SK-N-SH treated with all-trans-retinoic acid at 6 μM for 48 hours (cell line): Measurements from ENCODE around the gene RUNDC1.
A peak's percentile ranks its signal among the peaks of the same experiment; 100 is the strongest.

Experiments used
- ATAC-seq: fragments of 200-7000 bp; cut with Tn5 transposase; 3 replicates; pipeline ENCODE4 v1.9.1; 2020; ENCODE audit warnings: mild to moderate bottlenecking, moderate library complexity
- ARNTL ChIP-seq: fragments of 450-650 bp; formaldehyde crosslinking; IDR thresholded peaks from 2 replicates; pipeline ENCODE4 v1.5.0; 2020; ENCODE audit warnings: low read depth, mild to moderate bottlenecking, moderate library complexity, borderline replicate concordance
- ESRRG ChIP-seq: fragments of 250-450 bp; sonication (Bioruptor Pico); IDR thresholded peaks from 2 replicates; pipeline ENCODE4 v1.6.1; 2021; ENCODE audit warnings: mild to moderate bottlenecking
- GLIS3 ChIP-seq: fragments of 250-450 bp; sonication (Bioruptor Pico); IDR thresholded peaks from 2 replicates; pipeline ENCODE4 v1.5.0; 2020; ENCODE audit warnings: mild to moderate bottlenecking, moderate library complexity
- ISL1 ChIP-seq: fragments of 250-450 bp; sonication (Bioruptor Pico); IDR thresholded peaks from 2 replicates; pipeline ENCODE4 v2.1.2; 2022; ENCODE audit warnings: mild to moderate bottlenecking, moderate library complexity
- OSR1 ChIP-seq: fragments of 250-450 bp; sonication (Bioruptor Pico); IDR thresholded peaks from 2 replicates; pipeline ENCODE4 v1.8.0; 2022; ENCODE audit warnings: moderate library complexity, mild to moderate bottlenecking, inconsistent platforms
- PPARA ChIP-seq: fragments of 250-450 bp; sonication (Bioruptor Pico); IDR thresholded peaks from 2 replicates; pipeline ENCODE4 v1.5.0; 2020; ENCODE audit warnings: mild to moderate bottlenecking, borderline replicate concordance
- SNAI2 ChIP-seq: fragments of 250-450 bp; sonication (Bioruptor Pico); IDR thresholded peaks from 2 replicates; pipeline ENCODE4 v1.5.0; 2020; ENCODE audit warnings: mild to moderate bottlenecking, moderate library complexity
- TOX ChIP-seq: fragments of 250-450 bp; sonication (Bioruptor Pico); IDR thresholded peaks from 2 replicates; pipeline ENCODE4 v1.8.0; 2021; ENCODE audit warnings: mild to moderate bottlenecking, moderate library complexity, borderline replicate concordance
- ZC3H10 ChIP-seq: fragments of 250-450 bp; sonication (Bioruptor Pico); IDR thresholded peaks from 2 replicates; pipeline ENCODE4 v1.5.1; 2021; ENCODE audit warnings: mild to moderate bottlenecking, moderate library complexity
- ZFP30 ChIP-seq: fragments of 450-650 bp; formaldehyde crosslinking; IDR thresholded peaks from 2 replicates; pipeline ENCODE4 v1.5.0; 2022; ENCODE audit warnings: mild to moderate bottlenecking, moderate library complexity
- ZNF565 ChIP-seq: fragments of 450-650 bp; formaldehyde crosslinking; conservative IDR thresholded peaks from 2 replicates; pipeline ENCODE4 v1.5.0; 2020; ENCODE audit warnings: low read depth, mild to moderate bottlenecking, moderate library complexity
- ZNF70 ChIP-seq: fragments of 450-650 bp; formaldehyde crosslinking; IDR thresholded peaks from 2 replicates; pipeline ENCODE4 v1.5.0; 2020; ENCODE audit warnings: mild to moderate bottlenecking, moderate library complexity
- ZNF8 ChIP-seq: fragments of 450-650 bp; formaldehyde crosslinking; IDR thresholded peaks from 2 replicates; pipeline ENCODE4 v1.5.0; 2020; ENCODE audit warnings: mild to moderate bottlenecking, moderate library complexity
- TF ChIP-seq, protein P1 (sequence below): fragments of 250-450 bp; sonication (Bioruptor Pico); IDR thresholded peaks from 2 replicates; pipeline ENCODE4 v1.5.1; 2021; ENCODE audit warnings: mild to moderate bottlenecking, moderate library complexity
- TF ChIP-seq, protein P2 (sequence below): fragments of 250-450 bp; sonication (Bioruptor Pico); IDR thresholded peaks from 2 replicates; pipeline ENCODE4 v1.8.0; 2020; ENCODE audit warnings: mild to moderate bottlenecking, moderate library complexity, borderline replicate concordance
- TF ChIP-seq, protein P3 (sequence below): fragments of 250-450 bp; sonication (Bioruptor Pico); IDR thresholded peaks from 2 replicates; pipeline ENCODE4 v1.5.0; 2020; ENCODE audit warnings: mild to moderate bottlenecking, moderate library complexity
- TF ChIP-seq, protein P4 (sequence below): fragments of 250-450 bp; sonication (Bioruptor Pico); IDR thresholded peaks from 2 replicates; pipeline ENCODE4 v1.8.0; 2021; ENCODE audit warnings: low read depth, mild to moderate bottlenecking, moderate library complexity, borderline replicate concordance

Gene RUNDC1

DNA sequence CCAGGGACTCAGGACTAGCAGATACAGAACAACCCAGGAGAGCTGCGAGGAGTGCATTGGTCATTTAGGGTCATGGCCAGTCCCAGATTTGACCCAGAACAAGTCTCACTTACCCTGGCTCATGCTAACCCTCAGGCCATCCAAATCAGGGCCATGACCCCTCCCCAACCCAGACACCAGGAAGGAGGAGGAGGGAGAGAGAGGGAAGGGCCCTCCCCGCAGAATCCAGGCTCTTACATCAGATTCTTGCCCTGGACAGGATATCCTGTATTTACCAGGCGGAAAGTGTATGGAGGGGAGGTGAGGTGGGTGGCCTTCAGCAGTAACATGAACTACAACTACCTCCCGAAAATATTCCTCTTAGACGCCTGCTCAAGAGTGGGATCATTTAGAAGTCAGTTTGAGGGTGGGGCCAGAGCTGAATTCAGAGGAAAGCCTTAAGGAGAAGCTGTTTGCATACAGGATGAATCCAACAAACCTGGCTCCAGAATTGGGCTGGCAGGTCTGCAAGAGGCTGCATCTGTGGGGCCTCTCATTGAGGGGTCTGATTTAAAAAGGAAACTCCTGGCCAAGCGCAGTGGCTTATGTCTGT, 39.8 kb downstream of the RUNDC1 start:
- TF ChIP-seq ZFP30 (no peak), PPARA (no peak), ESRRG (CRISPR knock-in tag) (no peak), ZNF70 (CRISPR knock-in tag) (no peak), GLIS3 (no peak), SNAI2 (CRISPR knock-in tag) (no peak), ZNF565 (CRISPR knock-in tag) (no peak), OSR1 (CRISPR knock-in tag) (no peak)
- no peak for ATAC-seq

DNA sequence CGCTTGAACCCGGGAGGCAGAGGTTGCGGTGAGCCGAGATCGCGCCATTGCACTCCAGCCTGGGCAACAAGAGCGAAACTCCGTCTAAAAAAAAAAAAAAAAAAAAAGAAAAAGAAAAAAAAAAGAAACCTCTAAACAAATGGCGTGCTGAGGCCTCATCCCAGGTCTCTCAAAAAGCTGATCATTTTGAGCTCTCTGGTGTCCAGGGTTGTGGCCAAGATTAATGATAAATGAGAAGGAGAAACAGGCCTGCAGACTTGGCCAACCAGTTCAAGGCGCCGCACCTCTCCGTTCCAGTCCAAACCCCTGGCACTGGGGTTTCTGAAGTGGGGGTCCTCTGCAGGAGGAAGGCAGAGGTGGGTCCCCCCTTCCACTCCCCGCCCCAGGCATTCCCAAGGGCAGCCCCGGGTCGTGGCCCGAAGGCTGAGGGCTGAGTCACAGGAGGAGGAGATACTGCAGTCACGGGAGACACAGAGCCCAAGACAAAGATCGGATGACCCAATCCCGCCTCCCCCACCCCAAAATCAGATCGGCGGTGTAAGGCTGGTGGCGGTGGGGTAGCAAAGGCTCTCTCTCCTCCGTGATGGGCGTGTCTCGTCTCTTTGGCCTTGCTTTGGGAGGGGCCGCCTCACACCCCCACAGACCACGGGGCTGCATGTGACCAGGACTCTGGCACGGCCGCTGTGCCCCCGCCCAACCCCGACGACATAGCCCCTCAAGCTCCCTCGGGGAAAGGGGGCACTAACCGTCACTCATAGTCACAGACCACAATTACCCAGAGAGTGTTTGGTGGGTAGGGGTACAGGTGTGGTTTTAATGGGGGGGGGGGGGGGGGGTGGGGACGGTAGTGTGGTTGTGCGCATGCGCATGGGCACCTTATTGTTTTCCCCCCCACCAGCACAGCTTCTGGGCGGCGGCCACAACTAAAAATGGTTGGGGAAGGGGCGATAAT, 40.7 kb downstream of the RUNDC1 start:
- ATAC-seq, result peak; percentile 38
- TF ChIP-seq ZNF70 (CRISPR knock-in tag), result peak; percentile 41; the same call in 1 of the 2 replicates
- no peak for TF ChIP-seq ARNTL (CRISPR knock-in tag)
- TF ChIP-seq, protein P1, sequence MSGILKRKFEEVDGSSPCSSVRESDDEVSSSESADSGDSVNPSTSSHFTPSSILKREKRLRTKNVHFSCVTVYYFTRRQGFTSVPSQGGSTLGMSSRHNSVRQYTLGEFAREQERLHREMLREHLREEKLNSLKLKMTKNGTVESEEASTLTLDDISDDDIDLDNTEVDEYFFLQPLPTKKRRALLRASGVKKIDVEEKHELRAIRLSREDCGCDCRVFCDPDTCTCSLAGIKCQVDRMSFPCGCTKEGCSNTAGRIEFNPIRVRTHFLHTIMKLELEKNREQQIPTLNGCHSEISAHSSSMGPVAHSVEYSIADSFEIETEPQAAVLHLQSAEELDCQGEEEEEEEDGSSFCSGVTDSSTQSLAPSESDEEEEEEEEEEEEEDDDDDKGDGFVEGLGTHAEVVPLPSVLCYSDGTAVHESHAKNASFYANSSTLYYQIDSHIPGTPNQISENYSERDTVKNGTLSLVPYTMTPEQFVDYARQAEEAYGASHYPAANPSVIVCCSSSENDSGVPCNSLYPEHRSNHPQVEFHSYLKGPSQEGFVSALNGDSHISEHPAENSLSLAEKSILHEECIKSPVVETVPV, result no peak
- TF ChIP-seq, protein P2, sequence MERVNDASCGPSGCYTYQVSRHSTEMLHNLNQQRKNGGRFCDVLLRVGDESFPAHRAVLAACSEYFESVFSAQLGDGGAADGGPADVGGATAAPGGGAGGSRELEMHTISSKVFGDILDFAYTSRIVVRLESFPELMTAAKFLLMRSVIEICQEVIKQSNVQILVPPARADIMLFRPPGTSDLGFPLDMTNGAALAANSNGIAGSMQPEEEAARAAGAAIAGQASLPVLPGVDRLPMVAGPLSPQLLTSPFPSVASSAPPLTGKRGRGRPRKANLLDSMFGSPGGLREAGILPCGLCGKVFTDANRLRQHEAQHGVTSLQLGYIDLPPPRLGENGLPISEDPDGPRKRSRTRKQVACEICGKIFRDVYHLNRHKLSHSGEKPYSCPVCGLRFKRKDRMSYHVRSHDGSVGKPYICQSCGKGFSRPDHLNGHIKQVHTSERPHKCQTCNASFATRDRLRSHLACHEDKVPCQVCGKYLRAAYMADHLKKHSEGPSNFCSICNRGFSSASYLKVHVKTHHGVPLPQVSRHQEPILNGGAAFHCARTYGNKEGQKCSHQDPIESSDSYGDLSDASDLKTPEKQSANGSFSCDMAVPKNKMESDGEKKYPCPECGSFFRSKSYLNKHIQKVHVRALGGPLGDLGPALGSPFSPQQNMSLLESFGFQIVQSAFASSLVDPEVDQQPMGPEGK (CRISPR knock-in tag), result peak; percentile 56; the same call in 1 of the 2 replicates
- TF ChIP-seq, protein P3, sequence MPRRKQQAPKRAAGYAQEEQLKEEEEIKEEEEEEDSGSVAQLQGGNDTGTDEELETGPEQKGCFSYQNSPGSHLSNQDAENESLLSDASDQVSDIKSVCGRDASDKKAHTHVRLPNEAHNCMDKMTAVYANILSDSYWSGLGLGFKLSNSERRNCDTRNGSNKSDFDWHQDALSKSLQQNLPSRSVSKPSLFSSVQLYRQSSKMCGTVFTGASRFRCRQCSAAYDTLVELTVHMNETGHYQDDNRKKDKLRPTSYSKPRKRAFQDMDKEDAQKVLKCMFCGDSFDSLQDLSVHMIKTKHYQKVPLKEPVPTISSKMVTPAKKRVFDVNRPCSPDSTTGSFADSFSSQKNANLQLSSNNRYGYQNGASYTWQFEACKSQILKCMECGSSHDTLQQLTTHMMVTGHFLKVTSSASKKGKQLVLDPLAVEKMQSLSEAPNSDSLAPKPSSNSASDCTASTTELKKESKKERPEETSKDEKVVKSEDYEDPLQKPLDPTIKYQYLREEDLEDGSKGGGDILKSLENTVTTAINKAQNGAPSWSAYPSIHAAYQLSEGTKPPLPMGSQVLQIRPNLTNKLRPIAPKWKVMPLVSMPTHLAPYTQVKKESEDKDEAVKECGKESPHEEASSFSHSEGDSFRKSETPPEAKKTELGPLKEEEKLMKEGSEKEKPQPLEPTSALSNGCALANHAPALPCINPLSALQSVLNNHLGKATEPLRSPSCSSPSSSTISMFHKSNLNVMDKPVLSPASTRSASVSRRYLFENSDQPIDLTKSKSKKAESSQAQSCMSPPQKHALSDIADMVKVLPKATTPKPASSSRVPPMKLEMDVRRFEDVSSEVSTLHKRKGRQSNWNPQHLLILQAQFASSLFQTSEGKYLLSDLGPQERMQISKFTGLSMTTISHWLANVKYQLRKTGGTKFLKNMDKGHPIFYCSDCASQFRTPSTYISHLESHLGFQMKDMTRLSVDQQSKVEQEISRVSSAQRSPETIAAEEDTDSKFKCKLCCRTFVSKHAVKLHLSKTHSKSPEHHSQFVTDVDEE (CRISPR knock-in tag), result no peak

DNA sequence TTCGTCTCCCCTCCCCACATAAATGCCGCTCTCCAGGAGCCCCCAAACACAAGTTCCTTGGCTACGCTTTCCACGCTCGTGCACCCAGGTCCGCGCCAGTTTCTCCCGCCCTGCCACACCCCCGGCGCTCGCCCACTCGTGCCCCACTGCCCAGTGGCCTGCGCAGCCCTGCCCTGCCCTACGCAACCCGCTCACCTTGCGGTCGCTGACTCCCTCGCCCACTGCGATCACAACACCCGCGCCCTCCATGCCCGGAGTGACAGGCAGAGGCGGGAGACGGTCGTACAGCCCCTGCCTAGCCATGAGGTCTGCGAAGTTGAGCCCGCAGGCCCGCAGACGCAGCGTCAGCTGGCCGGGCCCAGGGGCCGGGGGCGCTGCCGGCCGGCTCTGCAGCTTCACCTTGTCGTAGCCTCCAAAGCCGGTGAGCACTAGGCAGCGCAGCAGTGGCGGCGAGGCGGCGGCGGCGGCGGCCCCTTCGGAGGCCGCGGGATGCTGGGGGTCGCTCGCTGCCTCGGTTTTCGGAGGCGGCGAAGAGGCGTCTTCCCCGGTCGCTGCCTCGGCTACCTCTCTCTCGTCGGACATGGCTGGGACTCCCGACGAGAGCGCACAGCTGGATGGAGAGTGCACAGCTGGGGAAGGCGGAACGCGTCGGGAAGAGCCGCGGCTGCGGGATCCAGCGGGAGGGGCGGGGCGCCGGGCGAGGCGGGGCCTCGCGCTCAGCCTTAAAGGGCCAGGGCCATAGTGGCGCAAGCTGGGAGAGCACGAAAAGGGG, 41.6 kb downstream of the RUNDC1 start, which contains the start of gene VAT1:
VAT1 (minus strand) TSS at position 645 of the 772 bp plus-strand sequence; CDS start at position 582, 63 bp downstream.
- TF ChIP-seq ZFP30 (no peak), ZNF70 (CRISPR knock-in tag) (no peak), PPARA (no peak), ISL1 (CRISPR knock-in tag) (no peak), SNAI2 (CRISPR knock-in tag) (no peak), TOX (CRISPR knock-in tag) (no peak), ZNF8 (CRISPR knock-in tag) (no peak), ZC3H10 (CRISPR knock-in tag) (no peak), ZNF565 (CRISPR knock-in tag) (no peak)
- TF ChIP-seq, protein P4, sequence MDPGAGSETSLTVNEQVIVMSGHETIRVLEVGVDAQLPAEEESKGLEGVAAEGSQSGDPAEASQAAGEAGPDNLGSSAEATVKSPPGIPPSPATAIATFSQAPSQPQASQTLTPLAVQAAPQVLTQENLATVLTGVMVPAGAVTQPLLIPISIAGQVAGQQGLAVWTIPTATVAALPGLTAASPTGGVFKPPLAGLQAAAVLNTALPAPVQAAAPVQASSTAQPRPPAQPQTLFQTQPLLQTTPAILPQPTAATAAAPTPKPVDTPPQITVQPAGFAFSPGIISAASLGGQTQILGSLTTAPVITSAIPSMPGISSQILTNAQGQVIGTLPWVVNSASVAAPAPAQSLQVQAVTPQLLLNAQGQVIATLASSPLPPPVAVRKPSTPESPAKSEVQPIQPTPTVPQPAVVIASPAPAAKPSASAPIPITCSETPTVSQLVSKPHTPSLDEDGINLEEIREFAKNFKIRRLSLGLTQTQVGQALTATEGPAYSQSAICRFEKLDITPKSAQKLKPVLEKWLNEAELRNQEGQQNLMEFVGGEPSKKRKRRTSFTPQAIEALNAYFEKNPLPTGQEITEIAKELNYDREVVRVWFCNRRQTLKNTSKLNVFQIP (CRISPR knock-in tag), result no peak
- TF ChIP-seq, protein P3 (CRISPR knock-in tag), result no peak
- TF ChIP-seq, all 23 proteins: peak for 0
- peak; percentile 81 for ATAC-seq
